ENCODE data around the gene GALNT10. TPM values are rescaled to one million over a fixed set of nuclear protein-coding genes. Genes with fewer than 3 reads are reported as not detected.

The GALNT10 gene
- total and polyA plus RNA-seq, 9 of the 15 experiments (the other 6 are each of a cell fraction or from before 2014, with no cell fraction given), result 4.6 to 37.1 (median 13.3) TPM

GRCh38 chr5:154190595-154191304 is at the start of gene GALNT10 (continued):
- TF ChIP-seq ZBTB26 (CRISPR knock-in tag; IDR thresholded peaks at IDR 0.05), result no peak
- no peak for TF ChIP-seq ZNF449 (CRISPR knock-in tag; IDR thresholded peaks at IDR 0.05)
- peak; percentile 33 for TF ChIP-seq PHF20 (IDR thresholded peaks at IDR 0.05; ENCODE audit: partially characterized antibody)
- no peak for TF ChIP-seq KLF16 (IDR thresholded peaks at IDR 0.05)
- no peak for TF ChIP-seq ZNF431 (CRISPR knock-in tag; IDR thresholded peaks at IDR 0.05)
- no peak for TF ChIP-seq KDM2B (CRISPR knock-in tag; IDR thresholded peaks at IDR 0.05)
- peak; percentile 48 for TF ChIP-seq FOSL1 (tag; conservative IDR thresholded peaks at IDR 0.05)
- TF ChIP-seq ARID1B (IDR thresholded peaks at IDR 0.05), result no peak
- no peak for TF ChIP-seq ZNF407 (IDR thresholded peaks at IDR 0.05; ENCODE audit: low read depth)
- no peak for TF ChIP-seq RAD51 (IDR thresholded peaks at IDR 0.05; ENCODE audit: borderline replicate concordance, low read depth)
- TF ChIP-seq KDM1A (IDR thresholded peaks at IDR 0.05), result peak; percentile 83 to 90
- peak; percentile 75 for TF ChIP-seq RB1 (IDR thresholded peaks at IDR 0.05; ENCODE audit: low read depth)
- no peak for TF ChIP-seq TBL1XR1 (IDR thresholded peaks at IDR 0.05; ENCODE audit: low read length in 2 of 2)
- TF ChIP-seq ZBTB7A (IDR thresholded peaks at IDR 0.05; ENCODE audit: borderline replicate concordance, control insufficient read depth, low read depth, low read length), result peak; percentile 69; the same call in 1 of the 2 replicates
- TF ChIP-seq ZNF311 (CRISPR knock-in tag; IDR thresholded peaks at IDR 0.05), result no peak
- TF ChIP-seq JUNB (CRISPR knock-in tag; conservative IDR thresholded peaks at IDR 0.05), result no peak
- TF ChIP-seq PHF21A (IDR thresholded peaks at IDR 0.05; ENCODE audit: borderline replicate concordance, low read depth), result no peak

Data from K562 (cell line).